K562 (cell line): ENCODE measurements around the gene VAMP4. TPM values are rescaled to one million over a fixed set of nuclear protein-coding genes. Genes with fewer than 3 reads are reported as not detected.
A peak's percentile ranks its signal among the peaks of the same experiment; 100 is the strongest.

Experiments
- GTF2F1 ChIP-seq: IDR thresholded peaks from 2 replicates; pipeline ENCODE4 v1.6.1; 2011; ENCODE audit warnings: low read depth, low read length, improper control_type of control experiment
- HCFC1 ChIP-seq: IDR thresholded peaks from 2 replicates; pipeline ENCODE4 v1.6.1; 2012; ENCODE audit warnings: low read depth, low read length, improper control_type of control experiment
- HDAC1 ChIP-seq, 2 experiments: fragments of 450-650 bp; IDR thresholded peaks; 2 replicates each; pipeline ENCODE4 v1.6.1; 2016 to 2017; ENCODE audit warnings: inconsistent platforms in 1 of 2, mild to moderate bottlenecking in 1 of 2, moderate library complexity in 1 of 2
- HNRNPLL ChIP-seq: fragments of 200-400 bp; formaldehyde crosslinking; IDR thresholded peaks from 2 replicates; pipeline ENCODE4 v1.6.1; 2017; ENCODE audit warnings: low read length, low read depth, mild to moderate bottlenecking; ENCODE audit not compliant: poor library complexity, severe bottlenecking
- LEF1 ChIP-seq: fragments of 450-650 bp; IDR thresholded peaks from 2 replicates; pipeline ENCODE4 v1.6.1; 2016; ENCODE audit warnings: mild to moderate bottlenecking
- MBD2 ChIP-seq: sonication (generic); IDR thresholded peaks from 2 replicates; pipeline ENCODE4 v1.6.1; 2016; ENCODE audit warnings: low read depth, borderline replicate concordance
- MTA1 ChIP-seq: fragments of 450-650 bp; IDR thresholded peaks from 2 replicates; pipeline ENCODE4 v1.6.1; 2017; ENCODE audit warnings: borderline replicate concordance
- NBN ChIP-seq: fragments of 450-650 bp; IDR thresholded peaks from 2 replicates; pipeline ENCODE4 v1.6.1; 2016; ENCODE audit warnings: low read depth, mild to moderate bottlenecking
- NFIX ChIP-seq: fragments of 250-450 bp; sonication (Bioruptor Pico); IDR thresholded peaks from 2 replicates; pipeline ENCODE4 v1.4.0; 2020; ENCODE audit warnings: low read depth, mild to moderate bottlenecking, moderate library complexity
- OTX1 ChIP-seq: fragments of 450-650 bp; formaldehyde crosslinking; IDR thresholded peaks from 2 replicates; pipeline ENCODE4 v1.4.0; 2022; ENCODE audit warnings: mild to moderate bottlenecking
- PHF20 ChIP-seq: fragments of 450-650 bp; IDR thresholded peaks from 2 replicates; pipeline ENCODE4 v1.6.1; 2018; ENCODE audit not compliant: partially characterized antibody
- PURB ChIP-seq: sonication (generic); formaldehyde crosslinking; IDR thresholded peaks from 2 replicates; pipeline ENCODE4 v1.9.0; 2021; ENCODE audit warnings: low read depth, mild to moderate bottlenecking, missing genetic modification reagents
- THRAP3 ChIP-seq: fragments of 450-650 bp; IDR thresholded peaks from 2 replicates; pipeline ENCODE4 v1.6.1; 2016; ENCODE audit warnings: mild to moderate bottlenecking, inconsistent platforms, borderline replicate concordance
- polyA plus RNA-seq, 8 experiments: library from polyadenylated mRNA; depleted of rRNA in 4 of 8; stranded (reverse) in 5 of 8; unstranded in 3 of 8; fragments of >200 nt; fragmentation: Nextera tagmentation in 2 of 8; fragmentation: Illumina TruSeq in 1 of 8; extraction: Ambion mirVana in 2 of 8; extraction: Trizol in 1 of 8; gene quantifications; 2 replicates each; pipeline versions ENCODE4 v1.2.1 to v1.2.3, GENCODE V29; 2011 to 2014; ENCODE audit warnings: inconsistent platforms in 1 of 8, missing spikeins in 1 of 8
- total RNA-seq, 7 experiments: library from RNA; depleted of rRNA in 6 of 7; stranded (reverse); fragments of >200 nt in 6 of 7; fragmentation: Illumina TruSeq in 2 of 7; extraction: Trizol in 2 of 7; gene quantifications; 2 replicates each; pipeline versions ENCODE4 v1.2.1 to v1.2.3, GENCODE V29; 2011 to 2021; ENCODE audit warnings: low replicate concordance in 1 of 7
- TF ChIP-seq, protein P1 (sequence below): fragments of 450-650 bp; conservative IDR thresholded peaks from 2 replicates; pipeline ENCODE4 v1.6.1; 2016; ENCODE audit warnings: missing genetic modification characterization, low read depth, mild to moderate bottlenecking, control low read depth, missing compliant biosample characterization
- TF ChIP-seq, protein P2 (sequence below), 2 experiments: IDR thresholded peaks in 1 of 2; conservative IDR thresholded peaks in 1 of 2; 2 replicates each; pipeline ENCODE4 v1.6.1; 2016; ENCODE audit warnings: low read depth in 2 of 2, mild to moderate bottlenecking in 1 of 2, missing compliant biosample characterization in 1 of 2, missing genetic modification characterization in 1 of 2, moderate library complexity in 1 of 2
- TF ChIP-seq, protein P3 (sequence below): fragments of 250-450 bp; sonication (Bioruptor Pico); IDR thresholded peaks from 2 replicates; pipeline ENCODE4 v1.9.0; 2021; ENCODE audit warnings: mild to moderate bottlenecking
- TF ChIP-seq, protein P4 (sequence below): fragments of 450-650 bp; IDR thresholded peaks from 2 replicates; pipeline ENCODE4 v1.6.1; 2016; ENCODE audit warnings: borderline replicate concordance
- TF ChIP-seq, protein P5 (sequence below): sonication (generic); formaldehyde crosslinking; IDR thresholded peaks from 2 replicates; pipeline ENCODE4 v1.8.0; 2022; ENCODE audit warnings: mild to moderate bottlenecking, missing genetic modification reagents

Gene VAMP4
- total and polyA plus RNA-seq, 9 of the 15 experiments (the other 6 are each of a cell fraction or from before 2014, with no cell fraction given), result 3.3 to 21.4 (median 11.9) TPM

DNA sequence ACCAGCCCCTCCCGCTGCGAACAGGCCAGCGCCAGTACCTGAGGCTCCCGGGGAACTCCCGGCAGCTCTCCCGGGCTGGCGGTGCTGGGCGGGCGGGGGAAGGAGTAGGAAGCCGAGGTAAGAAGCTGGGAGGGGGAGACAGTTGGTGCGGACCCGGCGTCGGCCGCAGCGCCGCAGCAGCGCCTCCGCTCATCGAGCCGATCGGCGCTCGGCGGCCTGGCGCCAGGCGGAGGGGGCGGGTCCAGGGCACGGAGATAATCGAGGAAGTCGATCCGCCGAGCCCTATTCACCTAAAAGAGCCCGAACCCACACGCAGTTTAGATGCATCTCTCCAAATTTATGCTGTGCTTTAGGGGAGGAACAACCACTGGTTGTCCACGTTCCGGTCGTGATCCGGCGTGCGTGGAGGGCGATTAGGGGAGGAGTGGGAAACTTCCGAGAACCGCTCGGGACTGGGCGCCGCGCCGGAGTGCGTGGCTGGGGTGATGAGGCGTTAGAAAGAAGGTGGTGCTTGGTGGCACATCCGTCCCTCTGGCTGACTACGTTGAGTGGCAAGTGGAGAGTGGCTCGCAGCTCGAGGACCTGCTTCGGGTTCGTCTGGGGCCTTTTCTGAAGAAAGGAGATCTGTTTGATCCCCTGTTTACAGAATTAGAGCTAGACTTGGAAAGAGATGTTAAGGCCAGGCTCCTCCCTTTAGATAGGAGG, at the start of gene VAMP4 (continued):
- TF ChIP-seq, protein P1, sequence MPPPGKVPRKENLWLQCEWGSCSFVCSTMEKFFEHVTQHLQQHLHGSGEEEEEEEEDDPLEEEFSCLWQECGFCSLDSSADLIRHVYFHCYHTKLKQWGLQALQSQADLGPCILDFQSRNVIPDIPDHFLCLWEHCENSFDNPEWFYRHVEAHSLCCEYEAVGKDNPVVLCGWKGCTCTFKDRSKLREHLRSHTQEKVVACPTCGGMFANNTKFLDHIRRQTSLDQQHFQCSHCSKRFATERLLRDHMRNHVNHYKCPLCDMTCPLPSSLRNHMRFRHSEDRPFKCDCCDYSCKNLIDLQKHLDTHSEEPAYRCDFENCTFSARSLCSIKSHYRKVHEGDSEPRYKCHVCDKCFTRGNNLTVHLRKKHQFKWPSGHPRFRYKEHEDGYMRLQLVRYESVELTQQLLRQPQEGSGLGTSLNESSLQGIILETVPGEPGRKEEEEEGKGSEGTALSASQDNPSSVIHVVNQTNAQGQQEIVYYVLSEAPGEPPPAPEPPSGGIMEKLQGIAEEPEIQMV (tag), result no peak
- TF ChIP-seq PURB, result no peak
- 0 out of 2 replicates have a peak, but pooled peaks have one; percentile 16 for TF ChIP-seq MTA1
- TF ChIP-seq PHF20, result peak; percentile 58
- TF ChIP-seq, protein P2, sequence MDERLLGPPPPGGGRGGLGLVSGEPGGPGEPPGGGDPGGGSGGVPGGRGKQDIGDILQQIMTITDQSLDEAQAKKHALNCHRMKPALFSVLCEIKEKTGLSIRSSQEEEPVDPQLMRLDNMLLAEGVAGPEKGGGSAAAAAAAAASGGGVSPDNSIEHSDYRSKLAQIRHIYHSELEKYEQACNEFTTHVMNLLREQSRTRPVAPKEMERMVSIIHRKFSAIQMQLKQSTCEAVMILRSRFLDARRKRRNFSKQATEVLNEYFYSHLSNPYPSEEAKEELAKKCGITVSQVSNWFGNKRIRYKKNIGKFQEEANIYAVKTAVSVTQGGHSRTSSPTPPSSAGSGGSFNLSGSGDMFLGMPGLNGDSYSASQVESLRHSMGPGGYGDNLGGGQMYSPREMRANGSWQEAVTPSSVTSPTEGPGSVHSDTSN (CRISPR knock-in tag; IDR thresholded peaks at IDR 0.05; ENCODE audit: low read depth), result no peak
- TF ChIP-seq, protein P2 (tag; conservative IDR thresholded peaks at IDR 0.05; ENCODE audit: low read depth), result 0 out of 2 replicates have a peak, but pooled peaks have one; percentile 24
- TF ChIP-seq HDAC1 (IDR thresholded peaks at IDR 0.05), result peak in 1 of 2 experiments; percentile 83; a peak in 2 of 4 replicates
- 0 out of 2 replicates have a peak, but pooled peaks have one; percentile 7 for TF ChIP-seq OTX1 (CRISPR knock-in tag)
- TF ChIP-seq, protein P3, sequence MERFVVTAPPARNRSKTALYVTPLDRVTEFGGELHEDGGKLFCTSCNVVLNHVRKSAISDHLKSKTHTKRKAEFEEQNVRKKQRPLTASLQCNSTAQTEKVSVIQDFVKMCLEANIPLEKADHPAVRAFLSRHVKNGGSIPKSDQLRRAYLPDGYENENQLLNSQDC, result peak; percentile 61; the same call in 1 of the 2 replicates
- no peak for TF ChIP-seq LEF1
- TF ChIP-seq, protein P4, sequence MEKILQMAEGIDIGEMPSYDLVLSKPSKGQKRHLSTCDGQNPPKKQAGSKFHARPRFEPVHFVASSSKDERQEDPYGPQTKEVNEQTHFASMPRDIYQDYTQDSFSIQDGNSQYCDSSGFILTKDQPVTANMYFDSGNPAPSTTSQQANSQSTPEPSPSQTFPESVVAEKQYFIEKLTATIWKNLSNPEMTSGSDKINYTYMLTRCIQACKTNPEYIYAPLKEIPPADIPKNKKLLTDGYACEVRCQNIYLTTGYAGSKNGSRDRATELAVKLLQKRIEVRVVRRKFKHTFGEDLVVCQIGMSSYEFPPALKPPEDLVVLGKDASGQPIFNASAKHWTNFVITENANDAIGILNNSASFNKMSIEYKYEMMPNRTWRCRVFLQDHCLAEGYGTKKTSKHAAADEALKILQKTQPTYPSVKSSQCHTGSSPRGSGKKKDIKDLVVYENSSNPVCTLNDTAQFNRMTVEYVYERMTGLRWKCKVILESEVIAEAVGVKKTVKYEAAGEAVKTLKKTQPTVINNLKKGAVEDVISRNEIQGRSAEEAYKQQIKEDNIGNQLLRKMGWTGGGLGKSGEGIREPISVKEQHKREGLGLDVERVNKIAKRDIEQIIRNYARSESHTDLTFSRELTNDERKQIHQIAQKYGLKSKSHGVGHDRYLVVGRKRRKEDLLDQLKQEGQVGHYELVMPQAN, result peak; percentile 71
- TF ChIP-seq NBN, result 0 out of 2 replicates have a peak, but pooled peaks have one; percentile 28
- TF ChIP-seq HCFC1, result peak; percentile 84
- no peak for TF ChIP-seq NFIX
- TF ChIP-seq GTF2F1, result peak; percentile 63; the same call in 1 of the 2 replicates
- no peak for TF ChIP-seq THRAP3
- peak; percentile 65 for TF ChIP-seq HNRNPLL
- TF ChIP-seq MBD2, result peak; percentile 76; the same call in 1 of the 2 replicates
- TF ChIP-seq, protein P5, sequence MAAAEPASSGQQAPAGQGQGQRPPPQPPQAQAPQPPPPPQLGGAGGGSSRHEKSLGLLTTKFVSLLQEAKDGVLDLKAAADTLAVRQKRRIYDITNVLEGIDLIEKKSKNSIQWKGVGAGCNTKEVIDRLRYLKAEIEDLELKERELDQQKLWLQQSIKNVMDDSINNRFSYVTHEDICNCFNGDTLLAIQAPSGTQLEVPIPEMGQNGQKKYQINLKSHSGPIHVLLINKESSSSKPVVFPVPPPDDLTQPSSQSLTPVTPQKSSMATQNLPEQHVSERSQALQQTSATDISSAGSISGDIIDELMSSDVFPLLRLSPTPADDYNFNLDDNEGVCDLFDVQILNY (CRISPR knock-in tag), result peak; percentile 7; the same call in 1 of the 2 replicates
